Neural cell (in vitro differentiated cells): Measurements from ENCODE around the gene ITPK1. TPM values are rescaled to one million over a fixed set of nuclear protein-coding genes. Genes with fewer than 3 reads are reported as not detected.

Experiments used
- H2AFZ ChIP-seq: fragments of 200-600, 300-800 bp; sonication (generic), shearing (Covaris generic); 2 replicates; pipeline ENCODE4 v1.6.0; 2014; ENCODE audit warnings: low read depth, mild to moderate bottlenecking, antibody characterized with exemption, low read length, moderate library complexity
- H3F3A ChIP-seq: fragments of 200-600 bp; shearing (Covaris generic); 2 replicates; pipeline ENCODE4 v1.6.1; 2016; ENCODE audit warnings: mild to moderate bottlenecking, moderate library complexity, mixed read lengths, antibody characterized with exemption, low read length; ENCODE audit not compliant: insufficient read depth, poor library complexity, severe bottlenecking
- H3K27ac ChIP-seq: fragments of 200-600, 300-800 bp; sonication (generic), shearing (Covaris generic); 2 replicates; pipeline ENCODE4 v1.5.1; 2014; ENCODE audit warnings: mild to moderate bottlenecking, low read length, moderate library complexity
- H3K27me3 ChIP-seq: fragments of 300-800, 200-600 bp; sonication (generic), shearing (Covaris generic); 2 replicates; pipeline ENCODE4 v1.6.0; 2014; ENCODE audit warnings: mild to moderate bottlenecking, low read depth, low read length, moderate library complexity; ENCODE audit not compliant: insufficient read depth
- H3K36me3 ChIP-seq: fragments of 300-800, 200-600 bp; sonication (generic), shearing (Covaris generic); 2 replicates; pipeline ENCODE4 v1.5.1; 2014; ENCODE audit warnings: mild to moderate bottlenecking, antibody characterized with exemption, low read length, moderate library complexity; ENCODE audit not compliant: insufficient read depth
- H3K4me2 ChIP-seq: fragments of 300-800, 200-600 bp; sonication (generic), shearing (Covaris generic); 2 replicates; pipeline ENCODE4 v1.6.0; 2014; ENCODE audit warnings: mild to moderate bottlenecking, low read length
- H3K4me3 ChIP-seq: fragments of 300-800, 200-600 bp; sonication (generic), shearing (Covaris generic); 2 replicates; pipeline ENCODE4 v1.5.1; 2014; ENCODE audit warnings: mild to moderate bottlenecking, low read length, moderate library complexity
- H3K79me2 ChIP-seq: fragments of 200-600 bp; shearing (Covaris generic); replicated peaks from 2 replicates; pipeline ENCODE4 v1.6.0; 2014; ENCODE audit warnings: mild to moderate bottlenecking, low read length, moderate library complexity; ENCODE audit not compliant: insufficient read depth
- H3K9ac ChIP-seq: fragments of 300-800, 200-600 bp; sonication (generic), shearing (Covaris generic); 2 replicates; pipeline ENCODE4 v1.6.1; 2016; ENCODE audit warnings: mild to moderate bottlenecking, low read length, mixed read lengths
- H3K9me2 ChIP-seq: fragments of 200-600 bp; shearing (Covaris generic); 2 replicates; pipeline ENCODE4 v1.6.1; 2016; ENCODE audit warnings: mild to moderate bottlenecking, low read length, mixed read lengths; ENCODE audit not compliant: insufficient read depth
- H3K9me3 ChIP-seq: fragments of 200-600, 300-800 bp; sonication (generic), shearing (Covaris generic); 2 replicates; pipeline ENCODE4 v1.6.1; 2016; ENCODE audit warnings: mild to moderate bottlenecking, mixed run types, low read length, moderate library complexity, mixed read lengths
- H4K20me1 ChIP-seq: fragments of 200-600 bp; shearing (Covaris generic); 2 replicates; pipeline ENCODE4 v1.6.1; 2016; ENCODE audit warnings: mild to moderate bottlenecking, mixed run types; ENCODE audit not compliant: insufficient read depth
- EP300 ChIP-seq: fragments of 450-650 bp; conservative IDR thresholded peaks from 2 replicates; pipeline ENCODE4 v1.6.1; 2014; ENCODE audit warnings: antibody characterized with exemption, mild to moderate bottlenecking, moderate library complexity; ENCODE audit not compliant: poor library complexity, severe bottlenecking
- EZH2 ChIP-seq: fragments of 200-600, 300-800 bp; shearing (Covaris generic), sonication (generic); IDR thresholded peaks from 2 replicates; pipeline ENCODE4 v1.6.1; 2014; ENCODE audit warnings: antibody characterized with exemption, low read length, borderline replicate concordance, mild to moderate bottlenecking; ENCODE audit not compliant: insufficient read depth, poor library complexity, severe bottlenecking
- MXI1 ChIP-seq: fragments of 450-650 bp; conservative IDR thresholded peaks from 2 replicates; pipeline ENCODE4 v1.6.1; 2014; ENCODE audit warnings: antibody characterized with exemption, mild to moderate bottlenecking; ENCODE audit not compliant: poor library complexity, severe bottlenecking
- POLR2AphosphoS5 ChIP-seq: IDR thresholded peaks from 2 replicates; pipeline ENCODE4 v1.6.1; 2012
- RAD21 ChIP-seq: fragments of 450-650 bp; conservative IDR thresholded peaks from 2 replicates; pipeline ENCODE4 v1.6.1; 2014; ENCODE audit warnings: antibody characterized with exemption, mild to moderate bottlenecking, moderate library complexity
- SMC3 ChIP-seq: fragments of 450-650 bp; conservative IDR thresholded peaks from 2 replicates; pipeline ENCODE4 v1.6.1; 2014; ENCODE audit warnings: antibody characterized with exemption, mild to moderate bottlenecking, moderate library complexity; ENCODE audit not compliant: poor library complexity
- TAF1 ChIP-seq: IDR thresholded peaks from 2 replicates; pipeline ENCODE4 v1.6.1; 2012; ENCODE audit warnings: low read depth
- polyA plus RNA-seq: library from polyadenylated mRNA; depleted of rRNA; stranded (reverse); fragments of >200 nt; gene quantifications from 2 replicates; pipeline ENCODE4 v1.2.3, GENCODE V29; 2014
- TF ChIP-seq, protein P1 (sequence below): fragments of 450-650 bp; IDR thresholded peaks from 2 replicates; pipeline ENCODE4 v1.5.1; 2014; ENCODE audit warnings: antibody characterized with exemption, mild to moderate bottlenecking, moderate library complexity; ENCODE audit not compliant: poor library complexity, severe bottlenecking
- TF ChIP-seq, protein P2 (sequence below): IDR thresholded peaks from 2 replicates; pipeline ENCODE4 v1.6.1; 2012; ENCODE audit warnings: borderline replicate concordance

ITPK1 gene
- polyA plus RNA-seq, 1 donor from 2014 or later, result 65.0 TPM

DNA sequence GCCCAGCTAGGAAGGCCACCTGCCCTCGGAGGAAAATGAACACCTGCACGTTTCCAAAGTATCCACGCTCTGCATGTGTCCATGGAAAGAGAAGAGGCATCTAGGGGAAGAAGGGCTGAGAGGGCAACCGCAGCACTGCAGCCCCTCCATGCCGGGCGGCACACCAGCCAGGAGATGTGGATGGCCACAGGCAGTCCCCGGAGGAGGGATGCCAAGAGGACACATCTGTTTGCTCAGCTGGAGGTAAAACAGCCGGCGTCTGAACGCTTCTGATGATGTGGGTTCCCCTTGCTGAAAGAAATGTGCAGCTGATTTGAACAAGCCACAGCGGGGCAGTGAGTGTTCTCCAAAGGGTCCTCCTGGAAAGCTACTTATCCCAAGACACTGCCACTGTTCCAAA is 158.8 kb downstream of the ITPK1 start:
- Histone ChIP-seq H4K20me1 (no peaks in the 10 kb centered on the region), H3K9me2 (no peaks in the 10 kb centered on the region), H3K36me3 (peaks cover 5% of the 10 kb centered on the region), H3K4me3 (no peak overlapping the region), H3K79me2 (no peaks in the 10 kb centered on the region), H3K9me3 (no peaks in the 10 kb centered on the region), H3F3A (no peaks in the 10 kb centered on the region), H3K9ac (no peak overlapping the region), H3K27ac (no peak overlapping the region), H3K27me3 (no peaks in the 10 kb centered on the region), H3K4me2 (no peak overlapping the region), H2AFZ (no peak overlapping the region)
- TF ChIP-seq MXI1 (no peak), SMC3 (no peak), TAF1 (no peak), EZH2 (no peak), RAD21 (no peak), POLR2AphosphoS5 (no peak), EP300 (no peak)
- TF ChIP-seq, protein P1, sequence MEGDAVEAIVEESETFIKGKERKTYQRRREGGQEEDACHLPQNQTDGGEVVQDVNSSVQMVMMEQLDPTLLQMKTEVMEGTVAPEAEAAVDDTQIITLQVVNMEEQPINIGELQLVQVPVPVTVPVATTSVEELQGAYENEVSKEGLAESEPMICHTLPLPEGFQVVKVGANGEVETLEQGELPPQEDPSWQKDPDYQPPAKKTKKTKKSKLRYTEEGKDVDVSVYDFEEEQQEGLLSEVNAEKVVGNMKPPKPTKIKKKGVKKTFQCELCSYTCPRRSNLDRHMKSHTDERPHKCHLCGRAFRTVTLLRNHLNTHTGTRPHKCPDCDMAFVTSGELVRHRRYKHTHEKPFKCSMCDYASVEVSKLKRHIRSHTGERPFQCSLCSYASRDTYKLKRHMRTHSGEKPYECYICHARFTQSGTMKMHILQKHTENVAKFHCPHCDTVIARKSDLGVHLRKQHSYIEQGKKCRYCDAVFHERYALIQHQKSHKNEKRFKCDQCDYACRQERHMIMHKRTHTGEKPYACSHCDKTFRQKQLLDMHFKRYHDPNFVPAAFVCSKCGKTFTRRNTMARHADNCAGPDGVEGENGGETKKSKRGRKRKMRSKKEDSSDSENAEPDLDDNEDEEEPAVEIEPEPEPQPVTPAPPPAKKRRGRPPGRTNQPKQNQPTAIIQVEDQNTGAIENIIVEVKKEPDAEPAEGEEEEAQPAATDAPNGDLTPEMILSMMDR, result no peak
- TF ChIP-seq, protein P2, sequence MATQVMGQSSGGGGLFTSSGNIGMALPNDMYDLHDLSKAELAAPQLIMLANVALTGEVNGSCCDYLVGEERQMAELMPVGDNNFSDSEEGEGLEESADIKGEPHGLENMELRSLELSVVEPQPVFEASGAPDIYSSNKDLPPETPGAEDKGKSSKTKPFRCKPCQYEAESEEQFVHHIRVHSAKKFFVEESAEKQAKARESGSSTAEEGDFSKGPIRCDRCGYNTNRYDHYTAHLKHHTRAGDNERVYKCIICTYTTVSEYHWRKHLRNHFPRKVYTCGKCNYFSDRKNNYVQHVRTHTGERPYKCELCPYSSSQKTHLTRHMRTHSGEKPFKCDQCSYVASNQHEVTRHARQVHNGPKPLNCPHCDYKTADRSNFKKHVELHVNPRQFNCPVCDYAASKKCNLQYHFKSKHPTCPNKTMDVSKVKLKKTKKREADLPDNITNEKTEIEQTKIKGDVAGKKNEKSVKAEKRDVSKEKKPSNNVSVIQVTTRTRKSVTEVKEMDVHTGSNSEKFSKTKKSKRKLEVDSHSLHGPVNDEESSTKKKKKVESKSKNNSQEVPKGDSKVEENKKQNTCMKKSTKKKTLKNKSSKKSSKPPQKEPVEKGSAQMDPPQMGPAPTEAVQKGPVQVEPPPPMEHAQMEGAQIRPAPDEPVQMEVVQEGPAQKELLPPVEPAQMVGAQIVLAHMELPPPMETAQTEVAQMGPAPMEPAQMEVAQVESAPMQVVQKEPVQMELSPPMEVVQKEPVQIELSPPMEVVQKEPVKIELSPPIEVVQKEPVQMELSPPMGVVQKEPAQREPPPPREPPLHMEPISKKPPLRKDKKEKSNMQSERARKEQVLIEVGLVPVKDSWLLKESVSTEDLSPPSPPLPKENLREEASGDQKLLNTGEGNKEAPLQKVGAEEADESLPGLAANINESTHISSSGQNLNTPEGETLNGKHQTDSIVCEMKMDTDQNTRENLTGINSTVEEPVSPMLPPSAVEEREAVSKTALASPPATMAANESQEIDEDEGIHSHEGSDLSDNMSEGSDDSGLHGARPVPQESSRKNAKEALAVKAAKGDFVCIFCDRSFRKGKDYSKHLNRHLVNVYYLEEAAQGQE, result no peak

DNA sequence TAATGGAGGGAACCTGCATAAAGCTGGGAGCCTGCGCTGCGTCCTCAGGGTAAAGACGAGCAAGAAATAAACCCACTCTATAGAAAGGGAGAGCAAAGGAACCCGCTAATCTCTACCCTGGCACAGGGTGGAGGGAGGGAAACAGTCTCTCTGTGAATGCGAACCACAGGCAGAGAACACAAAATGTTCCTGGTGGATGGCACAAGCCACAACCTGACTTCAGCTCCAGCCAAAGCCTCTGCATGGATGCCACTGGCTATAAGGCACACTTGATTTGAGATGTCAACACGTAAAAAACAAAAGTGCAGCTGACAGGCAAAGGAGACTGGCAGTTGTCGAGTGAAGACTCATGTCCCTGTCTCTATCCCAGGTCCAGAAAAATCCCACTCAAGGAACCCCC is 160.3 kb downstream of the ITPK1 start:
- H3K27ac ChIP-seq, result no peak overlapping the region

More for the DNA sequence above, 160.3 kb downstream of the ITPK1 start:
- H3K9ac ChIP-seq, result no peak overlapping the region
- H3K36me3 ChIP-seq, result peaks cover 5% of the 10 kb centered on the region
- no peaks in the 10 kb centered on the region for H3K9me3 ChIP-seq
- no peak for TF ChIP-seq MXI1
- no peak for TF ChIP-seq TAF1
- TF ChIP-seq POLR2AphosphoS5, result no peak
- TF ChIP-seq RAD21, result no peak
- TF ChIP-seq, protein P1, result no peak
- no peak for TF ChIP-seq SMC3
- no peak for TF ChIP-seq EP300
- TF ChIP-seq, protein P2, result no peak
- H3F3A ChIP-seq, result no peaks in the 10 kb centered on the region
- H4K20me1 ChIP-seq, result no peaks in the 10 kb centered on the region
- no peak overlapping the region for H3K4me3 ChIP-seq
- no peak overlapping the region for H2AFZ ChIP-seq
- no peak overlapping the region for H3K4me2 ChIP-seq
- no peaks in the 10 kb centered on the region for H3K79me2 ChIP-seq
- H3K9me2 ChIP-seq, result no peaks in the 10 kb centered on the region
- H3K27me3 ChIP-seq, result no peaks in the 10 kb centered on the region
